HCT116 (cell line): Measurements from ENCODE around the gene PLD5. TPM values are rescaled to one million over a fixed set of nuclear protein-coding genes. Genes with fewer than 3 reads are reported as not detected.

Experiments used
- ATAC-seq: fragments of 200-7000 bp; cut with Tn5 transposase; 2 replicates; pipeline ENCODE4 v1.9.1; 2020; ENCODE audit warnings: mild to moderate bottlenecking, moderate library complexity
- BruUV-seq: library from RNA; stranded (reverse); fragments of 400-500 nt; replicated peaks from 2 replicates; lab custom pipeline; 2021; lab: Mats Ljungman, UMichigan
- CTCF ChIA-PET: fragments of 300-600 bp; sonication (Branson Sonifier 250); formaldehyde crosslinking; loops from one replicate; lab custom pipeline; 2021; ENCODE audit warnings: antibody characterized with exemption; lab: Charles Lee
- POLR2A ChIA-PET: fragments of 300-600, 350-600 bp; sonication (Branson Sonifier 250); formaldehyde crosslinking; loops from one replicate; lab custom pipeline; 2021; ENCODE audit warnings: antibody characterized with exemption; lab: Charles Lee
- RAD21 ChIA-PET, 2 experiments: fragments of 300-600 bp; sonication (Branson Sonifier 250); formaldehyde crosslinking; loops; one replicate each; lab custom pipeline; 2023; ENCODE audit warnings: low total read pairs in 2 of 2; ENCODE audit not compliant: uncharacterized antibody in 2 of 2, unreplicated experiment in 2 of 2, low non-redundant PET in 1 of 2; lab: Charles Lee
- DNase-seq: peaks from one replicate; pipeline ENCODE4 v3.0.0-alpha.2; 2010; ENCODE audit warnings: low read depth, low spot score
- H2AFZ ChIP-seq: fragments of 200-600 bp; shearing (Covaris generic), sonication (generic); 2 replicates; pipeline ENCODE4 v1.6.1; 2017; ENCODE audit warnings: low read depth, mixed run types, mixed read lengths, antibody characterized with exemption, low read length; ENCODE audit not compliant: poor library complexity, severe bottlenecking
- H3K27ac ChIP-seq: 2 replicates; pipeline ENCODE4 v1.5.1; 2012; ENCODE audit warnings: low read depth, low read length
- H3K27me3 ChIP-seq: fragments of 200-600 bp; sonication (generic); 2 replicates; pipeline ENCODE4 v1.6.1; 2016; ENCODE audit warnings: mixed run types, low read length, mixed read lengths; ENCODE audit not compliant: insufficient read depth
- H3K36me3 ChIP-seq, 2 experiments: fragments of 200-500 bp in 1 of 2; fragments of 200-600 bp in 1 of 2; sonication (Bioruptor generic) in 1 of 2; sonication (generic) in 1 of 2; 2 replicates each; pipeline versions ENCODE4 v1.5.1 to v1.6.1; 2014 to 2016; ENCODE audit warnings: low read length in 2 of 2, inconsistent platforms in 1 of 2, mixed read lengths in 1 of 2, mixed run types in 1 of 2; ENCODE audit not compliant: insufficient read depth in 2 of 2, control insufficient read depth in 1 of 2
- H3K4me1 ChIP-seq, 2 experiments: fragments of 200-600 bp in 1 of 2; sonication (generic) in 1 of 2; 2 replicates each; pipeline versions ENCODE4 v1.5.1 to v1.6.1; 2012 to 2017; ENCODE audit warnings: low read length in 2 of 2, inconsistent platforms in 1 of 2, mild to moderate bottlenecking in 1 of 2, mixed read lengths in 1 of 2, mixed run types in 1 of 2, moderate library complexity in 1 of 2; ENCODE audit not compliant: insufficient read depth in 2 of 2, control insufficient read depth in 1 of 2
- H3K4me2 ChIP-seq: fragments of 200-600 bp; sonication (generic); 2 replicates; pipeline ENCODE4 v1.6.1; 2017; ENCODE audit warnings: mixed run types, low read length, mixed read lengths
- H3K4me3 ChIP-seq, 2 experiments: fragments of 200-600 bp in 1 of 2; sonication (generic) in 1 of 2; replicated peaks in 1 of 2; 2 replicates each; pipeline ENCODE4 v1.5.1; 2011 to 2016; ENCODE audit warnings: low read length in 2 of 2, control low read depth in 1 of 2, low read depth in 1 of 2, mild to moderate bottlenecking in 1 of 2, mixed read lengths in 1 of 2, mixed run types in 1 of 2
- H3K79me2 ChIP-seq: fragments of 200-600 bp; sonication (generic); 2 replicates; pipeline ENCODE4 v1.6.1; 2017; ENCODE audit warnings: mild to moderate bottlenecking, mixed run types, low read length, moderate library complexity, mixed read lengths; ENCODE audit not compliant: insufficient read depth
- H3K9ac ChIP-seq: fragments of 200-600 bp; sonication (generic); 2 replicates; pipeline ENCODE4 v1.6.1; 2016; ENCODE audit warnings: low read length, mixed read lengths
- H3K9me2 ChIP-seq: fragments of 200-600 bp; sonication (generic), shearing (Covaris generic); 2 replicates; pipeline ENCODE4 v1.6.1; 2017; ENCODE audit warnings: mixed run types, mild to moderate bottlenecking, moderate library complexity; ENCODE audit not compliant: insufficient read depth
- H3K9me3 ChIP-seq, 2 experiments: fragments of 200-500 bp in 1 of 2; fragments of 200-600 bp in 1 of 2; sonication (Bioruptor generic) in 1 of 2; sonication (generic) in 1 of 2; 2 replicates each; pipeline ENCODE4 v1.6.1; 2014 to 2017; ENCODE audit warnings: low read length in 2 of 2, mixed read lengths in 2 of 2, inconsistent platforms in 1 of 2, low read depth in 1 of 2, mild to moderate bottlenecking in 1 of 2, mixed run types in 1 of 2, moderate library complexity in 1 of 2; ENCODE audit not compliant: control insufficient read depth in 1 of 2, insufficient read depth in 1 of 2
- H4K20me1 ChIP-seq: fragments of 200-600 bp; sonication (generic), shearing (Covaris generic); 2 replicates; pipeline ENCODE4 v1.6.1; 2017; ENCODE audit warnings: mixed run types, mild to moderate bottlenecking, moderate library complexity; ENCODE audit not compliant: insufficient read depth
- ELF1 ChIP-seq: IDR thresholded peaks from 2 replicates; pipeline ENCODE4 v1.6.1; 2012; ENCODE audit warnings: low read depth, borderline replicate concordance
- EZH2 ChIP-seq: fragments of 200-600 bp; sonication (generic); IDR thresholded peaks from 2 replicates; pipeline ENCODE4 v1.6.1; 2017; ENCODE audit warnings: antibody characterized with exemption, mixed run types
- EZH2phosphoT487 ChIP-seq: fragments of 200-600 bp; IDR thresholded peaks from 2 replicates; pipeline ENCODE4 v1.6.1; 2018; ENCODE audit warnings: antibody characterized with exemption, borderline replicate concordance
- FOSL1 ChIP-seq: IDR thresholded peaks from 2 replicates; pipeline ENCODE4 v1.6.1; 2012; ENCODE audit warnings: low read depth
- MAX ChIP-seq: IDR thresholded peaks from 2 replicates; pipeline ENCODE4 v1.6.1; 2012
- POLR2A ChIP-seq: IDR thresholded peaks from 2 replicates; pipeline ENCODE4 v1.7.0; 2011; ENCODE audit warnings: borderline replicate concordance; ENCODE audit not compliant: insufficient read depth, insufficient read length; ENCODE audit errors: extremely low read depth
- POLR2AphosphoS5 ChIP-seq: IDR thresholded peaks from 2 replicates; pipeline ENCODE4 v1.6.1; 2011; ENCODE audit warnings: mild to moderate bottlenecking, low read depth, low read length, moderate library complexity
- RAD21 ChIP-seq: IDR thresholded peaks from 2 replicates; pipeline ENCODE4 v1.6.1; 2012; ENCODE audit warnings: low read depth, mild to moderate bottlenecking
- REST ChIP-seq: IDR thresholded peaks from 2 replicates; pipeline ENCODE4 v1.6.1; 2012; ENCODE audit warnings: low read depth
- SRF ChIP-seq: IDR thresholded peaks from 2 replicates; pipeline ENCODE4 v1.6.1; 2012; ENCODE audit warnings: low read depth
- TCF7L2 ChIP-seq: IDR thresholded peaks from 2 replicates; pipeline ENCODE4 v1.7.0; 2011; ENCODE audit warnings: borderline replicate concordance, inconsistent platforms; ENCODE audit not compliant: insufficient read depth, insufficient read length; ENCODE audit errors: extremely low read depth
- ZFX ChIP-seq: fragments of 450-650 bp; IDR thresholded peaks from 2 replicates; pipeline ENCODE4 v1.6.1; 2017
- ZNF274 ChIP-seq: fragments of 200-500 bp; sonication (Bioruptor generic); IDR thresholded peaks from 2 replicates; pipeline ENCODE4 v1.6.1; 2014; ENCODE audit warnings: mild to moderate bottlenecking, low read depth, low read length, inconsistent platforms
- intact Hi-C: fragments of 100-400 bp; cut with micrococcal nuclease; formaldehyde crosslinking; loops from 2 replicates; pipeline ENCODE4 v1.10.0; 2022
- total RNA-seq: library from RNA; stranded (reverse); gene quantifications from one replicate; pipeline ENCODE4 v1.2.1, GENCODE V29; 2021; ENCODE audit not compliant: unreplicated experiment

Gene PLD5
- total RNA-seq, 1 experiment from 2014 or later, result not detected

- Histone ChIP-seq H3K4me3 (no peak overlapping the region), H3K36me3 (no peaks in the 10 kb centered on the region), H3K9me2 (no peaks in the 10 kb centered on the region), H3K9ac (no peak overlapping the region), H3K4me2 (no peak overlapping the region), H3K27me3 (no peaks in the 10 kb centered on the region; the same call in 1 of the 2 replicates), H3K4me1 (no peaks in the 10 kb centered on the region), H4K20me1 (no peaks in the 10 kb centered on the region), H3K27ac (no peak overlapping the region), H2AFZ (no peak overlapping the region), H3K79me2 (no peaks in the 10 kb centered on the region), H3K9me3 (no peaks in the 10 kb centered on the region)
- POLR2A ChIA-PET, result no interaction called here
- intact Hi-C loops, result no loop called here
- ATAC-seq (no peak), DNase-seq (no peak)
- RAD21 ChIA-PET, result no interaction called here
- peak; percentile 10; the same call in 1 of the 2 replicates for TF ChIP-seq REST
- TF ChIP-seq EZH2, result no peak
- CTCF ChIA-PET, result no interaction called here
- no TSS peak for BruUV-seq
These were observed 17.8 kb upstream of the PLD5 start for GRCh38 chr1:242542271-242542670.

GRCh38 chr1:242535986-242536385 lies 11.5 kb upstream of the PLD5 start:
- no peaks in the 10 kb centered on the region for H3K36me3 ChIP-seq
- ChIA-PET POLR2A (no interaction called here), CTCF (no interaction called here), RAD21 (no interaction called here)
- H3K4me3 ChIP-seq, result no peak overlapping the region
- no peaks in the 10 kb centered on the region; the same call in 1 of the 2 replicates for H3K27me3 ChIP-seq
- no peak overlapping the region for H3K27ac ChIP-seq
- no peaks in the 10 kb centered on the region for H3K79me2 ChIP-seq
- no peaks in the 10 kb centered on the region for H3K9me2 ChIP-seq
- no peaks in the 10 kb centered on the region for H3K4me1 ChIP-seq
- H3K9ac ChIP-seq, result no peak overlapping the region
- H3K9me3 ChIP-seq, result no peaks in the 10 kb centered on the region
- DNase-seq (no peak), ATAC-seq (no peak)
- no TSS peak for BruUV-seq
- intact Hi-C loops, result no loop called here
- no peak overlapping the region for H2AFZ ChIP-seq
- H4K20me1 ChIP-seq, result no peaks in the 10 kb centered on the region
- no peak overlapping the region for H3K4me2 ChIP-seq
- no peak for TF ChIP-seq FOSL1
- no peak for TF ChIP-seq ZNF274
- no peak for TF ChIP-seq POLR2A
- no peak for TF ChIP-seq SRF
- TF ChIP-seq RAD21, result no peak
- TF ChIP-seq ELF1, result no peak
- no peak for TF ChIP-seq MAX
- TF ChIP-seq TCF7L2, result no peak
- no peak for TF ChIP-seq EZH2
- TF ChIP-seq EZH2phosphoT487, result no peak
- no peak for TF ChIP-seq REST
- TF ChIP-seq ZFX, result no peak
- TF ChIP-seq POLR2AphosphoS5, result no peak
